HL-60 (cell line): Measurements from ENCODE around the gene RTF2.

Experiments used
- POLR2AphosphoS5 ChIP-seq: IDR thresholded peaks from 2 replicates; pipeline ENCODE4 v1.6.1; 2012; ENCODE audit warnings: low read depth
- TF ChIP-seq, protein P1 (sequence below): IDR thresholded peaks from 2 replicates; pipeline ENCODE4 v1.6.1; 2012; ENCODE audit warnings: low read depth; ENCODE audit not compliant: insufficient replicate concordance
- TF ChIP-seq, protein P2 (sequence below): IDR thresholded peaks from one replicate; pipeline ENCODE4 v1.5.1; 2011; ENCODE audit warnings: low read length, control low read depth, inconsistent platforms; ENCODE audit not compliant: insufficient read depth

DNA sequence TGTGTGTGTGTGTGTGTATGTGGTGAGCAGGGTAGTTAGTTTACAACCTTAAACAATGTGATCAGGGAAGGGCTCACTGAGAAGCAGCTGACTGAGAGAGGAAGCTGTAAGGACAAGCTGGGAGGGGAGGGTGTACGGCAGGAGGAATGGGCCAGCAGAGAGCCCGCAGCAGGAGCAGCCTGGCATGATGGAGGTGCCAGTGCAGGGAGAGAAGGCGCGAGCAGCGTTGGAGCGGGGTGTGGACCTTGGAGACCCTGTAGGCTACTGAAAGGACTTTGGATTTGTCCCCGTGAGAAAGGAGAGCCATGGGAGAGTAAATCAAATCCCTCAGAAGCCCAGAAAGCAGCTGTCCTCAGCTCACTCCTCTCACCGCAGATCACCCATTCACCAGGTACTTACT lies 83.1 kb downstream of the RTF2 start:
- TF ChIP-seq, protein P1, sequence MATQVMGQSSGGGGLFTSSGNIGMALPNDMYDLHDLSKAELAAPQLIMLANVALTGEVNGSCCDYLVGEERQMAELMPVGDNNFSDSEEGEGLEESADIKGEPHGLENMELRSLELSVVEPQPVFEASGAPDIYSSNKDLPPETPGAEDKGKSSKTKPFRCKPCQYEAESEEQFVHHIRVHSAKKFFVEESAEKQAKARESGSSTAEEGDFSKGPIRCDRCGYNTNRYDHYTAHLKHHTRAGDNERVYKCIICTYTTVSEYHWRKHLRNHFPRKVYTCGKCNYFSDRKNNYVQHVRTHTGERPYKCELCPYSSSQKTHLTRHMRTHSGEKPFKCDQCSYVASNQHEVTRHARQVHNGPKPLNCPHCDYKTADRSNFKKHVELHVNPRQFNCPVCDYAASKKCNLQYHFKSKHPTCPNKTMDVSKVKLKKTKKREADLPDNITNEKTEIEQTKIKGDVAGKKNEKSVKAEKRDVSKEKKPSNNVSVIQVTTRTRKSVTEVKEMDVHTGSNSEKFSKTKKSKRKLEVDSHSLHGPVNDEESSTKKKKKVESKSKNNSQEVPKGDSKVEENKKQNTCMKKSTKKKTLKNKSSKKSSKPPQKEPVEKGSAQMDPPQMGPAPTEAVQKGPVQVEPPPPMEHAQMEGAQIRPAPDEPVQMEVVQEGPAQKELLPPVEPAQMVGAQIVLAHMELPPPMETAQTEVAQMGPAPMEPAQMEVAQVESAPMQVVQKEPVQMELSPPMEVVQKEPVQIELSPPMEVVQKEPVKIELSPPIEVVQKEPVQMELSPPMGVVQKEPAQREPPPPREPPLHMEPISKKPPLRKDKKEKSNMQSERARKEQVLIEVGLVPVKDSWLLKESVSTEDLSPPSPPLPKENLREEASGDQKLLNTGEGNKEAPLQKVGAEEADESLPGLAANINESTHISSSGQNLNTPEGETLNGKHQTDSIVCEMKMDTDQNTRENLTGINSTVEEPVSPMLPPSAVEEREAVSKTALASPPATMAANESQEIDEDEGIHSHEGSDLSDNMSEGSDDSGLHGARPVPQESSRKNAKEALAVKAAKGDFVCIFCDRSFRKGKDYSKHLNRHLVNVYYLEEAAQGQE, result no peak
- TF ChIP-seq, protein P2, sequence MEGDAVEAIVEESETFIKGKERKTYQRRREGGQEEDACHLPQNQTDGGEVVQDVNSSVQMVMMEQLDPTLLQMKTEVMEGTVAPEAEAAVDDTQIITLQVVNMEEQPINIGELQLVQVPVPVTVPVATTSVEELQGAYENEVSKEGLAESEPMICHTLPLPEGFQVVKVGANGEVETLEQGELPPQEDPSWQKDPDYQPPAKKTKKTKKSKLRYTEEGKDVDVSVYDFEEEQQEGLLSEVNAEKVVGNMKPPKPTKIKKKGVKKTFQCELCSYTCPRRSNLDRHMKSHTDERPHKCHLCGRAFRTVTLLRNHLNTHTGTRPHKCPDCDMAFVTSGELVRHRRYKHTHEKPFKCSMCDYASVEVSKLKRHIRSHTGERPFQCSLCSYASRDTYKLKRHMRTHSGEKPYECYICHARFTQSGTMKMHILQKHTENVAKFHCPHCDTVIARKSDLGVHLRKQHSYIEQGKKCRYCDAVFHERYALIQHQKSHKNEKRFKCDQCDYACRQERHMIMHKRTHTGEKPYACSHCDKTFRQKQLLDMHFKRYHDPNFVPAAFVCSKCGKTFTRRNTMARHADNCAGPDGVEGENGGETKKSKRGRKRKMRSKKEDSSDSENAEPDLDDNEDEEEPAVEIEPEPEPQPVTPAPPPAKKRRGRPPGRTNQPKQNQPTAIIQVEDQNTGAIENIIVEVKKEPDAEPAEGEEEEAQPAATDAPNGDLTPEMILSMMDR, result no peak
- TF ChIP-seq POLR2AphosphoS5, result no peak
